ENCODE measurements around the gene SKAP2.

- TF ChIP-seq REST (IDR thresholded peaks at IDR 0.05; ENCODE audit: low read depth, low read length) (no peak), TCF12 (IDR thresholded peaks at IDR 0.05) (no peak), TAF1 (IDR thresholded peaks at IDR 0.05; ENCODE audit: borderline replicate concordance, low read depth, low read length) (no peak), GABPA (IDR thresholded peaks at IDR 0.05; ENCODE audit: low read depth) (no peak), USF1 (IDR thresholded peaks at IDR 0.05; ENCODE audit: borderline replicate concordance, low read depth) (no peak), YY1 (IDR thresholded peaks at IDR 0.05; ENCODE audit: low read depth) (no peak), POLR2AphosphoS5 (IDR thresholded peaks at IDR 0.05; ENCODE audit: low read depth, low read length) (no peak), RAD21 (IDR thresholded peaks at IDR 0.05; ENCODE audit: low read length) (no peak), CHD2 (IDR thresholded peaks at IDR 0.05; ENCODE audit: low read length, partially characterized antibody) (no peak), IRF3 (IDR thresholded peaks at IDR 0.05; ENCODE audit: low read depth, low read length) (no peak), TEAD4 (IDR thresholded peaks at IDR 0.05; ENCODE audit: borderline replicate concordance, insufficient read depth) (no peak), SMC3 (IDR thresholded peaks at IDR 0.05; ENCODE audit: low read depth, low read length) (no peak)
- TF ChIP-seq, protein P1, sequence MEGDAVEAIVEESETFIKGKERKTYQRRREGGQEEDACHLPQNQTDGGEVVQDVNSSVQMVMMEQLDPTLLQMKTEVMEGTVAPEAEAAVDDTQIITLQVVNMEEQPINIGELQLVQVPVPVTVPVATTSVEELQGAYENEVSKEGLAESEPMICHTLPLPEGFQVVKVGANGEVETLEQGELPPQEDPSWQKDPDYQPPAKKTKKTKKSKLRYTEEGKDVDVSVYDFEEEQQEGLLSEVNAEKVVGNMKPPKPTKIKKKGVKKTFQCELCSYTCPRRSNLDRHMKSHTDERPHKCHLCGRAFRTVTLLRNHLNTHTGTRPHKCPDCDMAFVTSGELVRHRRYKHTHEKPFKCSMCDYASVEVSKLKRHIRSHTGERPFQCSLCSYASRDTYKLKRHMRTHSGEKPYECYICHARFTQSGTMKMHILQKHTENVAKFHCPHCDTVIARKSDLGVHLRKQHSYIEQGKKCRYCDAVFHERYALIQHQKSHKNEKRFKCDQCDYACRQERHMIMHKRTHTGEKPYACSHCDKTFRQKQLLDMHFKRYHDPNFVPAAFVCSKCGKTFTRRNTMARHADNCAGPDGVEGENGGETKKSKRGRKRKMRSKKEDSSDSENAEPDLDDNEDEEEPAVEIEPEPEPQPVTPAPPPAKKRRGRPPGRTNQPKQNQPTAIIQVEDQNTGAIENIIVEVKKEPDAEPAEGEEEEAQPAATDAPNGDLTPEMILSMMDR (IDR thresholded peaks at IDR 0.05): no peak
- TF ChIP-seq, protein P2, sequence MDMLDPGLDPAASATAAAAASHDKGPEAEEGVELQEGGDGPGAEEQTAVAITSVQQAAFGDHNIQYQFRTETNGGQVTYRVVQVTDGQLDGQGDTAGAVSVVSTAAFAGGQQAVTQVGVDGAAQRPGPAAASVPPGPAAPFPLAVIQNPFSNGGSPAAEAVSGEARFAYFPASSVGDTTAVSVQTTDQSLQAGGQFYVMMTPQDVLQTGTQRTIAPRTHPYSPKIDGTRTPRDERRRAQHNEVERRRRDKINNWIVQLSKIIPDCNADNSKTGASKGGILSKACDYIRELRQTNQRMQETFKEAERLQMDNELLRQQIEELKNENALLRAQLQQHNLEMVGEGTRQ (IDR thresholded peaks at IDR 0.05; ENCODE audit: borderline replicate concordance, low read depth, low read length): no peak
Measured at GRCh38 chr7:26859720-26860119, 4.7 kb downstream of the SKAP2 start.
